Inflammatory macrophage treated with lipopolysaccharide for 1 hour (primary cell): Measurements from ENCODE around the gene CLTB.

Experiments used
- DNase-seq, 2 donors: peaks; one replicate each; pipeline ENCODE4 v3.0.0-alpha.2; 2020 to 2022

The CLTB gene

DNA sequence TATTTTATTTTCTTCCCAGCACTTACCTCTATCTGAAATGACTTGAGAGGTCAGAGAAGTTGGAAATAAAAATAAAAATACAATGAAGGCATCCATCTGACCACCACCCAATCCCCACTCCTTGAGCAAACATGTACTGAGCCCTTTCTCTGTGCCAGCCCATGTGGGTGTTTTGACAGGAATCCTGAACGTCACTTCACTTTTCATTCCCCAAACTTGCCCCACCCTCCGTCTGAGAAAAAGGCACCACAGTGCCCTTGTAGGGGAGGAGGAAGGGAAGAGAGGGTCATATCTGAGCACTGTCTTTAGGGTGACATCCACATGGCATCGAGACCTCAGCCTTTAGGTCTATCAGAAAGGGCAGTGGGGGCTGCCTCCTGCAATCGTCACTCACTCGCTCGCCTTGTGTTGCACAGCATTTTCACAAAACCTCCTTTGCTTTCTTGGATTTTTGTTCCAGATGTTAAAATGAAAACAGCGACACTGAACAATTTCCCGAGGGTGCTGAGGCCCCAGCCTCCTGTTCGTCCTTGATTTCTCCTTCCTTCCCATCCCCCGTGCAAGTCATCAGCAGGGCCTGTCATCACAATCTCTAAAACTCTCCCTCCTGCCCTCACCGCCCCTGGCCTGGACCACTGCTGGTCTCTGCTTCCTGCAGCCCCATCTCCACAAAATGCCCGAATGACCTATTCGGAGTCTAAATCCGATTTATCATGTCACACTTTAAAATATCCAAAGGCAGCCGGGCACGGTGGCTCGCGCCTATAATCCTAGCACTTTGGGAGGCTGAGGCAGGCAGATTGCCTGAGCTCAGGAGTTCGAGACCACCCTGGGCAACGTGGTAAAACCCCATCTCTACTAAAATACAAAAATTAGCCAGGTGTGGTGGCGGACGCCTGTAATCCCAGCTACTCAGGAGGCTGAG is 14.8 kb downstream of the CLTB start:
- DNase-seq, result no peak

- DNase-seq, result no peak
These were observed 15.8 kb downstream of the CLTB start for GRCh38 chr5:176400382-176401156.

DNA sequence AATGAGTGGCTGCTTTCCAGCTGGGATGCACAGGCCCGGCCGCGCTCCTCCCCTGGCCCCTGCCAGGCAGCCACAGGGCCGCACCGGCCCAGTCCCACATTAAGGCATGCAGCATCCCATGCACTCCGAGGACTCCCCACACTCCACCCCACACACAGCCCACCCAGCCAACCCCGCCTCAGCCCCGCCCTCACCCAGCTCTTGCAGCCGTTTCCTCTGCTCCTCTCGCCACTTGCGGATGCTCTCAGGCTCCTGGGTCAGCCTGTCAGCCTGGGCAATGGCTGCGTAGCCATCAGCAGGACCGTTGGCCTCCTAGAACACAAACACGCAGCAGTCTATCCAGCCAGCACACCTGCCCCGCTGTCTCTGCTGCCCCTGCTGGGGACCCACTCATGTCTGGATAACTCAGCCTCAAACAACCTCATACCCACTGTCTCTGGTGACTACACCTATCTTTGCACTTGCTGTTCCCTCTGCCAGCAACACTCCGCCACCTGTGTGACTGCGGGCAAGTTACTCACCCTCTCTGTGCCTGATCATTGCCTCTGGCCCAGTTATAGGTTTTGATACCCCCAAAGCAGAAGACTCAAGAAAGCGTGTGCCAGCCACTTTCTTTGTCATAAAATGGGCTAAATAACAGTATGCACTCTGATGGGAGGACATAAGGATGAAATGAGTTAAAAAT is 18.5 kb downstream of the CLTB start:
- no peak for DNase-seq

- DNase-seq, result no peak
These were observed 20.0 kb downstream of the CLTB start for GRCh38 chr5:176396330-176396729.

GRCh38 chr5:176394881-176395675 is 21.3 kb downstream of the CLTB start:
- DNase-seq, result no peak

- DNase-seq, result no peak
These were observed 22.2 kb downstream of the CLTB start for GRCh38 chr5:176394096-176394495.

DNA sequence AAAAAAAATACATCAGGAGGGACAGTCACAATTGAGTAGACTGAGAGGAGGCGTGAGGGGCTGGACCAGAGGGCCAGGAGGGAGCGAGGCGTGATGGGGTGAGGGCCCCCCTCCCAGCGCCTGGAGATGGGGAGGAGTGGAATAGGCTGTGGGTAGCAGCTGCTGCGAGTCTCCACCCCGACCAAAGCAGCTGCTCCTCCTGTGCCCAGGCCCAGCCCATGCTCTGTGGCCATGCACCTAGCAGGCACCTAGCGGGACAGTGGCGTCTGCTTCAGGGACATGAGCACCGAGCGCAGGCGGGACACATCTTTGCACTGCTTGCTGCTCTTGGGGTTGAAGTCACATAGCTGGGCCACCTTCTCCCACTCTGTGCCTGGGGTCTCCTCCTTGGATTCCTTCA is 23.8 kb downstream of the CLTB start:
- no peak for DNase-seq

- DNase-seq, result peak; percentile 60 to 75
These were observed 24.3 kb downstream of the CLTB start for GRCh38 chr5:176391999-176392398.

DNA sequence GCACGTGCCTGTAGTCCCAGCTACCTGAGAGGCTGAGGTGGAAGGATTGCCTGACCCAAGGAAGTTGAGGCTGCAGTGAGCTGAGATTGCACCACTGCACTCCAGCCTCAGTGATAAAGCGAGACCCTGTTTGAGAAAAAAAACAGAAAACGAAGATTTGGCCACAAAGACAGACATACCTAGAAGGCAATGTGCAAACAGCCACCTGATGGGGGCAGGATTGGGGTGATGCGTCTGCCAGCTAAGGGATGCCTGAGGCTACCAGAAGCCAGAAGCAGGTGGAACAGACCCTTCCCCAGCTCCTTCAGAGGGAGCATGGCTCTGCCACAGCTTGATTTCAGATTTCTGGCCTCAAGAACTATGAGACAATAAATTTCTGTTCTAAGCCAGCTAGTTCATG is 24.9 kb downstream of the CLTB start:
- DNase-seq, result no peak

DNA sequence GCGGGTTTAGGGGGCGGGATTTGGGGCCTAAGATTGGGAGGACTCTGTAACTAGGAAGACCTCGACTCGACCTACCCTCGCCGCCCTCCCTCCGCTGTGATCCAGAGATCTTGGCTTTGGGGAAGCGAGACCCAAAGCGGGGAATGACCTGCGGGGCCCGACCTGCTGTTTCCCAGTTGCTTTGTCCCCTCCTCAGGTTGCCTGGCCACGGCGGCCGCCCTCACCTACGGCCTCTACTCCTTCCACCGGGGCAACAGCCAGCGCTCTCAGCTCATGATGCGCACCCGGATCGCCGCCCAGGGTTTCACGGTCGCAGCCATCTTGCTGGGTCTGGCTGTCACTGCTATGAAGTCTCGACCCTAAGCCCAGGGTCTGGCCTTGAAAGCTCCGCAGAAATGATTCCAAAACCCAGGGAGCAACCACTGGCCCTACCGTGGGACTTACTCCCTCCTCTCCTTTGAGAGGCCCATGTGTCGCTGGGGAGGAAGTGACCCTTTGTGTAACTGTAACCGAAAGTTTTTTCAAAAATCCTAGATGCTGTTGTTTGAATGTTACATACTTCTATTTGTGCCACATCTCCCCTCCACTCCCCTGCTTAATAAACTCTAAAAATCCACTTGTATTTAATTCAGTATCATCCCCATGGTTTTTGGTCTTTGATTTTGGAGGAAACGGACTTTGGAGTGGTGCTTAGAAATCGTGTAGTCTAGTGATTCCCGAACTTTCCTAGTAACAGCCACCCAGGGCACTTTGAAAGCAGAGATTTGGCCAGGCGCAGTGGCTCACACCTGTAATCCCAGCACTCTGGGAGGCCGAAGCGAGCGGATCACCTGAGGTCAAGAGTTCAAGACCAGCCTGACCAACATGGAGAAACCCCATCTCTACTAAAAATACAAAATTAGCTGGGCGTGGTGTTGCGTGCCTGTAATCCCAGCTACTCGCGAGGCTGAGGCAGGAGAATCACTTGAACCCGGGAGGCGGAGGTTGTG is 26.9 kb downstream of the CLTB start:
- DNase-seq, result peak in 1 of 2 donors; percentile 32

GRCh38 chr5:176388444-176389134 is 27.8 kb downstream of the CLTB start, which contains the start of the genes HIGD2A and NOP16:
HIGD2A (plus strand) TSS chr5:176388751; CDS start chr5:176388820, 69 bp downstream.
NOP16 (minus strand) TSS chr5:176388598; CDS start chr5:176388539, 59 bp downstream.
- peak; percentile 98 to 99 for DNase-seq

- DNase-seq, result peak in 1 of 2 donors; percentile 9
These were observed 28.3 kb downstream of the CLTB start for GRCh38 chr5:176388003-176388443.

DNA sequence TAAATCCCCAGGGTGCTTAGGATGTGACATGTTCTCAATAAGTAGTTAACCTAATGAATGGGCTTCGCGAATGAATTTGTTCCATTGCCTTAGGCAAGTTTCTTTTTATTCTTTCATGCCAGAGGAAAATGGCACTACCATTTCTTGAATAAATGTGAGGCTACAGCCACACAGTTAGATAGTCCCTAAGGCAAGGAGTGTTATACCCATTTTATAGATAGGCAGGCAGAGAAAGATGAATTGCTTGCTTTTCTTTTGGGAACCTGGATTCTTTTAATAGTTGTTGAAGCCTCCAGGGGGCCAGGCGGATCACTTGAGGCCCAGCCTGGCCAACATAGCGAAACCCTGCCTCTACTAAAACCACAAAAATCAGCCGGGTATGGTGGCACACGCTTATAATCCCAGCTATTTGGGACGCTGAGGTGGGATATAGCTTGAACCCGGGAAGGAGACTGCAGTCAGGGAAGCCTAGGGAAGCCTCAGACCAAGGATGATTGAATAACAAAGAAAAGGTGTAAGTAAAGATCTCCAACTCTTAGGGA is 28.9 kb downstream of the CLTB start:
- DNase-seq, result no peak

GRCh38 chr5:176386491-176386890 is 29.8 kb downstream of the CLTB start:
- DNase-seq, result no peak

DNA sequence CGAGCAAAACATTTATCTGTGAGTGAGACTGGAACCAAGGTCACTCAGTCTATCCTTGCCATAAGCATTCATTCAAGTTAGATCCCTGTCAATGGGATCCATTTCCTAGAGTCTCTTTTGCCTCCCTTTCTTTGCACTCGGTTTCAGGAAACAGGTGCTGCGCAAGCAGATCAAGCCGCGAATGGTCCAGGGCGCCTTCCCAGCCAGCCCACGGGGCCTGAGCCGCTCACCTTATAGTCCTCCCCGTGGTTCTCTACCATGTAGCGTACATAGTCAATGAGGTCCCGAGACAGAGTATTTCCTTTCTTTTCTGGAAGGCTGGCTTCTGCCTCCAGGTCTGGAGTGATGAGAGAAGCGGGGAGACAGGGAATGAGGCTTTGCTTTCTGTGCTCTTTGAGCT is 31.3 kb downstream of the CLTB start:
- DNase-seq, result no peak

- no peak for DNase-seq
These were observed 31.9 kb downstream of the CLTB start for GRCh38 chr5:176384366-176384930.

- no peak for DNase-seq
These were observed 32.4 kb downstream of the CLTB start for GRCh38 chr5:176383961-176384360.

- DNase-seq, result no peak
These were observed 33.0 kb downstream of the CLTB start for GRCh38 chr5:176383248-176383905.

- no peak for DNase-seq
These were observed 33.6 kb downstream of the CLTB start for GRCh38 chr5:176382721-176383120.
